Hepatocyte (in vitro differentiated cells): ENCODE results near the gene NAA38.

Source experiments
- EZH2 ChIP-seq: fragments of 200-600 bp; sonication (generic); IDR thresholded peaks from 2 replicates; pipeline ENCODE4 v1.6.1; 2016; ENCODE audit warnings: antibody characterized with exemption, mild to moderate bottlenecking, borderline replicate concordance
- TF ChIP-seq, protein P1 (sequence below): fragments of 200-600 bp; sonication (generic); IDR thresholded peaks from 2 replicates; pipeline ENCODE4 v1.5.1; 2016; ENCODE audit warnings: antibody characterized with exemption, mild to moderate bottlenecking; ENCODE audit not compliant: poor library complexity

DNA sequence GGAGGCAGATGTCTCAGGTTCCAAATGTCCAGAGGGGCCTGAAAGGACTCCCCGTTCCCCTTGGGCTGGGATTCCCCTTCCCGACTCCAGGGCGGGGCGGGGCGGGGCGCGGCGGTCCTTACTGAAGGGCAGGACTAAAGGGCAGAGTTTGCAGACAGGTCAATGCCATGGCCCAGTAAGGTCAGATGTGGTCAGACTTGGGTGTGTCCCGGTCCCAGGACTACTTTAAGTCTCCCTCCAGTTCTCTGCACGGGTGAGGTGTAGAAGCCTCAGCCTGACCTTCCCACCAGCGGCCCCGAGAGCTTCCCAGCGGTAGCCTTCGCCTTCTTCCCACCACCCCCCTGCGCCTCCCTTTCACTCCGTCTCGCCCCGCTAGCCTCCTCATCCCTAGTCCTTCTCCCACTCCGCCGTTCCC, 22.8 kb downstream of the NAA38 start:
- TF ChIP-seq, protein P1, sequence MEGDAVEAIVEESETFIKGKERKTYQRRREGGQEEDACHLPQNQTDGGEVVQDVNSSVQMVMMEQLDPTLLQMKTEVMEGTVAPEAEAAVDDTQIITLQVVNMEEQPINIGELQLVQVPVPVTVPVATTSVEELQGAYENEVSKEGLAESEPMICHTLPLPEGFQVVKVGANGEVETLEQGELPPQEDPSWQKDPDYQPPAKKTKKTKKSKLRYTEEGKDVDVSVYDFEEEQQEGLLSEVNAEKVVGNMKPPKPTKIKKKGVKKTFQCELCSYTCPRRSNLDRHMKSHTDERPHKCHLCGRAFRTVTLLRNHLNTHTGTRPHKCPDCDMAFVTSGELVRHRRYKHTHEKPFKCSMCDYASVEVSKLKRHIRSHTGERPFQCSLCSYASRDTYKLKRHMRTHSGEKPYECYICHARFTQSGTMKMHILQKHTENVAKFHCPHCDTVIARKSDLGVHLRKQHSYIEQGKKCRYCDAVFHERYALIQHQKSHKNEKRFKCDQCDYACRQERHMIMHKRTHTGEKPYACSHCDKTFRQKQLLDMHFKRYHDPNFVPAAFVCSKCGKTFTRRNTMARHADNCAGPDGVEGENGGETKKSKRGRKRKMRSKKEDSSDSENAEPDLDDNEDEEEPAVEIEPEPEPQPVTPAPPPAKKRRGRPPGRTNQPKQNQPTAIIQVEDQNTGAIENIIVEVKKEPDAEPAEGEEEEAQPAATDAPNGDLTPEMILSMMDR = no peak
- TF ChIP-seq EZH2 = no peak
